HepG2 (cell line): ENCODE data around the gene ETV6. TPM values are rescaled to one million over a fixed set of nuclear protein-coding genes. Genes with fewer than 3 reads are reported as not detected.
A peak's percentile ranks its signal among the peaks of the same experiment; 100 is the strongest.

Source experiments
- BRD4 ChIP-seq: sonication (generic); formaldehyde crosslinking; IDR thresholded peaks from 2 replicates; pipeline ENCODE4 v1.4.0; 2020; ENCODE audit warnings: missing genetic modification reagents
- CSRNP2 ChIP-seq: sonication (generic); formaldehyde crosslinking; conservative IDR thresholded peaks from 2 replicates; pipeline ENCODE4 v1.8.0; 2022; ENCODE audit warnings: low read depth, missing genetic modification reagents
- HOXD1 ChIP-seq: sonication (generic); formaldehyde crosslinking; IDR thresholded peaks from 2 replicates; pipeline ENCODE4 v1.5.0; 2020; ENCODE audit warnings: missing genetic modification reagents
- ISL2 ChIP-seq: sonication (generic); formaldehyde crosslinking; IDR thresholded peaks from 2 replicates; pipeline ENCODE4 v1.5.0; 2020; ENCODE audit warnings: missing genetic modification reagents
- LCORL ChIP-seq, 2 experiments: fragments of 450-650 bp in 1 of 2; sonication (generic) in 1 of 2; formaldehyde crosslinking in 1 of 2; IDR thresholded peaks; 2 replicates each; pipeline versions ENCODE4 v1.5.0 to v1.6.1; 2017 to 2020; ENCODE audit warnings: antibody characterized with exemption in 1 of 2, missing genetic modification reagents in 1 of 2
- MED1 ChIP-seq: sonication (generic); formaldehyde crosslinking; IDR thresholded peaks from 2 replicates; pipeline ENCODE4 v1.4.0; 2020; ENCODE audit warnings: missing genetic modification reagents
- PATZ1 ChIP-seq: sonication (generic); formaldehyde crosslinking; IDR thresholded peaks from 2 replicates; pipeline ENCODE4 v1.4.0; 2020; ENCODE audit warnings: missing genetic modification reagents
- RNF2 ChIP-seq: fragments of 450-650 bp; conservative IDR thresholded peaks from 2 replicates; pipeline ENCODE4 v1.6.1; 2016; ENCODE audit warnings: low read depth
- SCMH1 ChIP-seq: sonication (generic); formaldehyde crosslinking; IDR thresholded peaks from 2 replicates; pipeline ENCODE4 v1.9.0; 2021; ENCODE audit warnings: missing genetic modification reagents, mild to moderate bottlenecking, borderline replicate concordance
- SETDB1 ChIP-seq: sonication (generic); formaldehyde crosslinking; IDR thresholded peaks from 2 replicates; pipeline ENCODE4 v1.5.1; 2020; ENCODE audit warnings: missing genetic modification reagents, mild to moderate bottlenecking, borderline replicate concordance
- ZBTB8A ChIP-seq: sonication (generic); formaldehyde crosslinking; IDR thresholded peaks from 2 replicates; pipeline ENCODE4 v1.4.0; 2020; ENCODE audit warnings: mild to moderate bottlenecking, low read depth, missing genetic modification reagents, borderline replicate concordance
- ZFAT ChIP-seq: sonication (generic); formaldehyde crosslinking; conservative IDR thresholded peaks from 2 replicates; pipeline ENCODE4 v1.8.1; 2023; ENCODE audit warnings: missing genetic modification reagents, inconsistent platforms
- ZMAT5 ChIP-seq: sonication (generic); formaldehyde crosslinking; IDR thresholded peaks from 2 replicates; pipeline ENCODE4 v1.5.0; 2020; ENCODE audit warnings: mild to moderate bottlenecking, low read depth, missing genetic modification reagents, borderline replicate concordance
- ZNF275 ChIP-seq: sonication (generic); formaldehyde crosslinking; IDR thresholded peaks from 2 replicates; pipeline ENCODE4 v1.8.0; 2022; ENCODE audit warnings: missing genetic modification reagents, mild to moderate bottlenecking, inconsistent platforms, borderline replicate concordance
- ZNF281 ChIP-seq: sonication (generic); formaldehyde crosslinking; IDR thresholded peaks from 2 replicates; pipeline ENCODE4 v1.4.0; 2020; ENCODE audit warnings: missing genetic modification reagents, borderline replicate concordance
- ZNF331 ChIP-seq: sonication (generic); formaldehyde crosslinking; IDR thresholded peaks from 2 replicates; pipeline ENCODE4 v1.4.0; 2020; ENCODE audit warnings: missing genetic modification reagents
- ZNF567 ChIP-seq: sonication (generic); formaldehyde crosslinking; IDR thresholded peaks from 2 replicates; pipeline ENCODE4 v1.8.1; 2023; ENCODE audit warnings: mild to moderate bottlenecking, missing genetic modification reagents, borderline replicate concordance
- ZNF574 ChIP-seq: sonication (generic); formaldehyde crosslinking; IDR thresholded peaks from 2 replicates; pipeline ENCODE4 v1.4.0; 2020; ENCODE audit warnings: missing genetic modification reagents
- ZNF879 ChIP-seq: sonication (generic); formaldehyde crosslinking; IDR thresholded peaks from 2 replicates; pipeline ENCODE4 v1.8.1; 2023; ENCODE audit warnings: missing genetic modification reagents
- polyA plus RNA-seq, 8 experiments: library from polyadenylated mRNA; depleted of rRNA in 3 of 8; stranded (reverse) in 7 of 8; unstranded in 1 of 8; fragments of >200 nt; fragmentation: Illumina TruSeq in 4 of 8; extraction: Trizol in 4 of 8; gene quantifications; 2 replicates each; pipeline versions ENCODE4 v1.2.1 to v1.2.3, GENCODE V29; 2011 to 2016; ENCODE audit warnings: low read depth in 4 of 8, missing spikeins in 1 of 8, mixed read lengths in 1 of 8; ENCODE audit not compliant: insufficient read depth in 1 of 8
- total RNA-seq, 5 experiments: library from RNA; depleted of rRNA; stranded (reverse); fragments of >200 nt; fragmentation: Illumina TruSeq; extraction: Trizol; gene quantifications; 2 replicates each; pipeline ENCODE4 v1.2.3, GENCODE V29; 2016; ENCODE audit warnings: low read depth in 1 of 5

ETV6 gene
- total and polyA plus RNA-seq, 2 of the 13 experiments (the other 11 are each of a cell fraction or from before 2014, with no cell fraction given), result 2.2 to 3.0 TPM

- TF ChIP-seq ZBTB8A (CRISPR knock-in tag) (no peak), ZNF879 (CRISPR knock-in tag) (no peak), ZNF574 (CRISPR knock-in tag) (0 out of 2 replicates have a peak, but pooled peaks have one; percentile 34), ISL2 (CRISPR knock-in tag) (peak; percentile 69; the same call in 1 of the 2 replicates), ZMAT5 (CRISPR knock-in tag) (no peak), ZNF275 (CRISPR knock-in tag) (no peak), PATZ1 (CRISPR knock-in tag) (peak; percentile 45; the same call in 1 of the 2 replicates), MED1 (CRISPR knock-in tag) (peak; percentile 43; the same call in 1 of the 2 replicates), ZNF281 (CRISPR knock-in tag) (no peak), LCORL (IDR thresholded peaks at IDR 0.05) (no peak), LCORL (CRISPR knock-in tag; IDR thresholded peaks at IDR 0.05) (0 out of 2 replicates have a peak, but pooled peaks have one; percentile 53), ZFAT (CRISPR knock-in tag) (no peak), CSRNP2 (CRISPR knock-in tag) (no peak), SETDB1 (CRISPR knock-in tag) (no peak), BRD4 (CRISPR knock-in tag) (no peak), ZNF331 (CRISPR knock-in tag) (0 out of 2 replicates have a peak, but pooled peaks have one; percentile 20), ZNF567 (no peak), RNF2 (no peak), HOXD1 (CRISPR knock-in tag) (no peak), SCMH1 (CRISPR knock-in tag) (no peak)
These were observed 61.4 kb downstream of the ETV6 start (continued) for GRCh38 chr12:11710906-11711305.
